ENCODE measurements around the gene HOOK2. TPM values are rescaled to one million over a fixed set of nuclear protein-coding genes. Genes with fewer than 3 reads are reported as not detected.
A peak's percentile ranks its signal among the peaks of the same experiment; 100 is the strongest.

The HOOK2 gene
- total and polyA plus RNA-seq, 9 donors: 13.1 to 40.8 (median 22.4) TPM

- 17% methylated on average over 37 of the region's 37 CpGs for WGBS (ENCODE audit: insufficient coverage)
- Histone ChIP-seq H3K27me3 (ENCODE audit: control insufficient read depth, insufficient read depth, low read length) (no peaks in the 10 kb centered on the region), H3K9me3 (replicated peaks; ENCODE audit: control insufficient read depth, low read depth, low read length) (no peaks in the 10 kb centered on the region), H3K36me3 (ENCODE audit: control insufficient read depth, insufficient read depth, low read length) (peaks cover 18% of the 10 kb centered on the region), H3K4me3 (ENCODE audit: low read length) (no peak overlapping the region), H3K27ac (ENCODE audit: low read length) (peak overlapping the region; percentile 60), H3K4me1 (ENCODE audit: control insufficient read depth, insufficient read depth, low read length) (peaks cover 31% of the 10 kb centered on the region)
- peak; percentile 67 for DNase-seq
Measured at GRCh38 chr19:12769689-12770088, 5.7 kb downstream of the HOOK2 start.

DNA sequence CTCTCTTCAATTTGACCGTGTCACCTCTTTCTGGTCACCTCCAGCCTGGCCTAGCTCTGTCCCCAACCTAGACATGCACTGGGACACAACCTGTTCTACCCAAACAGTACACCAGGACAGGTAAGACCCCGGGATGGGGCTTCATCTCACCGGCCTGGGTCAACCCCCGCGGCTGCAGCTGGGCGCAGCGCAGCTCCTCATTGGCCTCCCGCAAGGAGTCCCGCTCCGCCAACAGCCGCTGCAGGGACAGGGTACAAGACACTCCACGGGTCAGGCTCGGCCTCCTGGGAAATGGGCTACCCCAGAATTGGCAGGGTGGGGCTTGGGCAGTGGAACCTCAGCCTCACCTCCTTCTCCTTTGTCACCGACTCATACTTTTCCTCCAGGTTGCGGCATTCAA, 7.7 kb downstream of the HOOK2 start:
- Histone ChIP-seq H3K9me3 (replicated peaks; ENCODE audit: control insufficient read depth, low read depth, low read length) (no peaks in the 10 kb centered on the region), H3K27me3 (ENCODE audit: control insufficient read depth, insufficient read depth, low read length) (no peaks in the 10 kb centered on the region), H3K27ac (ENCODE audit: low read length) (no peak overlapping the region), H3K4me3 (ENCODE audit: low read length) (no peak overlapping the region), H3K36me3 (ENCODE audit: control insufficient read depth, insufficient read depth, low read length) (peaks cover 32% of the 10 kb centered on the region), H3K4me1 (ENCODE audit: control insufficient read depth, insufficient read depth, low read length) (peaks cover 24% of the 10 kb centered on the region)
- WGBS (ENCODE audit: insufficient coverage): 97% methylated on average over 11 of the region's 15 CpGs
- DNase-seq: no peak

- H3K9me3 ChIP-seq (replicated peaks; ENCODE audit: control insufficient read depth, low read depth, low read length): no peaks in the 10 kb centered on the region
- no peaks in the 10 kb centered on the region for H3K27me3 ChIP-seq (ENCODE audit: control insufficient read depth, insufficient read depth, low read length)
- H3K27ac ChIP-seq (ENCODE audit: low read length): no peak overlapping the region
- peaks cover 19% of the 10 kb centered on the region for H3K4me1 ChIP-seq (ENCODE audit: control insufficient read depth, insufficient read depth, low read length)
- DNase-seq: no peak
- WGBS (ENCODE audit: insufficient coverage): 92% methylated on average over 11 of the region's 11 CpGs
- H3K4me3 ChIP-seq (ENCODE audit: low read length): no peak overlapping the region
- H3K36me3 ChIP-seq (ENCODE audit: control insufficient read depth, insufficient read depth, low read length): peaks cover 32% of the 10 kb centered on the region
Measured at GRCh38 chr19:12767150-12767549, 8.2 kb downstream of the HOOK2 start.

- Histone ChIP-seq H3K36me3 (ENCODE audit: control insufficient read depth, insufficient read depth, low read length) (peaks cover 31% of the 10 kb centered on the region), H3K4me1 (ENCODE audit: control insufficient read depth, insufficient read depth, low read length) (peaks cover 19% of the 10 kb centered on the region), H3K9me3 (replicated peaks; ENCODE audit: control insufficient read depth, low read depth, low read length) (no peaks in the 10 kb centered on the region), H3K27me3 (ENCODE audit: control insufficient read depth, insufficient read depth, low read length) (no peaks in the 10 kb centered on the region), H3K27ac (ENCODE audit: low read length) (peak overlapping the region; percentile 66), H3K4me3 (ENCODE audit: low read length) (peak overlapping the region; percentile 49)
- 18% methylated on average over 29 of the region's 30 CpGs for WGBS (ENCODE audit: insufficient coverage)
- peak; percentile 89 for DNase-seq
Measured at GRCh38 chr19:12766051-12766521, 9.3 kb downstream of the HOOK2 start.

DNA sequence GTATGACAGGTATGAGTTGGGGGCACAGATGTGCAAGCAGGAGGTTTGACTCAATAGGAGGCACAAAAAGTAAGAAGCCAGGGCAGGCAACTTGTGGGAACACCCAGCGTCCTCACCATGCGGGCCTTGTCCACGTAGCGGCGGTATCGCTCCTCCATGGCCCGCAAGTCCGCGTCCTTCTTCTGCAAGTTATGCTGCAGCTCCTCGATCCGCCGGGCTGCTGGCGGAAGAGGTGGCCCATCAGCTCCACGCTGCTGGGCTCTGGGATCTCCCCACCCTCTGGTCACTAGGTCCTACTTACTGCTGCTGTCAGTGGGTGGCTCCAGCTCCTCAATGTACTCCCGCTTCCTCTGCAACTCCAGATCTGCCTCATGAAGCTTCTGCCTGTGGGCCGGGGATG, 10.7 kb downstream of the HOOK2 start:
- 92% methylated on average over 16 of the region's 16 CpGs for WGBS (ENCODE audit: insufficient coverage)
- Histone ChIP-seq H3K9me3 (replicated peaks; ENCODE audit: control insufficient read depth, low read depth, low read length) (no peaks in the 10 kb centered on the region), H3K27ac (ENCODE audit: low read length) (no peak overlapping the region), H3K27me3 (ENCODE audit: control insufficient read depth, insufficient read depth, low read length) (no peaks in the 10 kb centered on the region), H3K36me3 (ENCODE audit: control insufficient read depth, insufficient read depth, low read length) (peaks cover 30% of the 10 kb centered on the region), H3K4me3 (ENCODE audit: low read length) (no peak overlapping the region), H3K4me1 (ENCODE audit: control insufficient read depth, insufficient read depth, low read length) (peaks cover 10% of the 10 kb centered on the region)
- DNase-seq: no peak

- no peak for DNase-seq
- Histone ChIP-seq H3K4me3 (ENCODE audit: low read length) (no peak overlapping the region), H3K36me3 (ENCODE audit: control insufficient read depth, insufficient read depth, low read length) (peaks cover 28% of the 10 kb centered on the region), H3K27ac (ENCODE audit: low read length) (no peak overlapping the region), H3K4me1 (ENCODE audit: control insufficient read depth, insufficient read depth, low read length) (peaks cover 5% of the 10 kb centered on the region), H3K27me3 (ENCODE audit: control insufficient read depth, insufficient read depth, low read length) (no peaks in the 10 kb centered on the region), H3K9me3 (replicated peaks; ENCODE audit: control insufficient read depth, low read depth, low read length) (no peaks in the 10 kb centered on the region)
- WGBS (ENCODE audit: insufficient coverage): 87% methylated on average over 6 of the region's 11 CpGs
Measured at GRCh38 chr19:12763100-12763499, 12.3 kb downstream of the HOOK2 start.

DNA sequence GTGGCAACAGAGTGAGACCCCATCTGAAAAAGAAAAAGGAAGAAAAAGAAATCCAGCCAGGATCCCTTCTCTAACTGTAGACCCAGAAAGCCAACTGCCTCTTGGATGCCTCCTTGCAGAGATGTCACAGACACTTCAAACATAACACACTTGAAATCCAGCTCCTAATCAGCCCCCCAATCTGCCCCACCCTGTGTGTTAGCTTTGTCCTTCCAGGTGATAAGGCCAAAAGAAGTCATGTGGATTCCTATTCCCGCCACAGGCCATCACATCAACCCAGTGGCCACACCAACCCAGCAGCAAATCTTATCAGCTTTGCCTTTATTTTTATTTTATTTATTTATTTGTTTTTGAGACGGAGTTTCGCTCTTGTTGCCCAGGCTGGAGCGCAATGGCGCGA, 15.7 kb downstream of the HOOK2 start:
- Histone ChIP-seq H3K4me1 (ENCODE audit: control insufficient read depth, insufficient read depth, low read length) (peaks cover 10% of the 10 kb centered on the region), H3K9me3 (replicated peaks; ENCODE audit: control insufficient read depth, low read depth, low read length) (no peaks in the 10 kb centered on the region), H3K27me3 (ENCODE audit: control insufficient read depth, insufficient read depth, low read length) (no peaks in the 10 kb centered on the region), H3K4me3 (ENCODE audit: low read length) (no peak overlapping the region), H3K36me3 (ENCODE audit: control insufficient read depth, insufficient read depth, low read length) (peaks cover 17% of the 10 kb centered on the region), H3K27ac (ENCODE audit: low read length) (no peak overlapping the region)
- no CpG with 5 or more reads among the region's 6 CpGs for WGBS (ENCODE audit: insufficient coverage)
- no peak for DNase-seq

- Histone ChIP-seq H3K9me3 (replicated peaks; ENCODE audit: control insufficient read depth, low read depth, low read length) (no peaks in the 10 kb centered on the region), H3K4me3 (ENCODE audit: low read length) (peak overlapping the region; percentile 42), H3K4me1 (ENCODE audit: control insufficient read depth, insufficient read depth, low read length) (peaks cover 10% of the 10 kb centered on the region), H3K36me3 (ENCODE audit: control insufficient read depth, insufficient read depth, low read length) (no peaks in the 10 kb centered on the region), H3K27ac (ENCODE audit: low read length) (peak overlapping the region; percentile 69), H3K27me3 (ENCODE audit: control insufficient read depth, insufficient read depth, low read length) (peaks cover 5% of the 10 kb centered on the region)
- WGBS (ENCODE audit: insufficient coverage): 5% methylated on average over 59 of the region's 60 CpGs
- peak; percentile 85 for DNase-seq
Measured at GRCh38 chr19:12757544-12758274, 17.6 kb downstream of the HOOK2 start.

- peaks cover 16% of the 10 kb centered on the region for H3K27me3 ChIP-seq (ENCODE audit: control insufficient read depth, insufficient read depth, low read length)
Measured at GRCh38 chr19:12756150-12756883, 19.0 kb downstream of the HOOK2 start.

DNA sequence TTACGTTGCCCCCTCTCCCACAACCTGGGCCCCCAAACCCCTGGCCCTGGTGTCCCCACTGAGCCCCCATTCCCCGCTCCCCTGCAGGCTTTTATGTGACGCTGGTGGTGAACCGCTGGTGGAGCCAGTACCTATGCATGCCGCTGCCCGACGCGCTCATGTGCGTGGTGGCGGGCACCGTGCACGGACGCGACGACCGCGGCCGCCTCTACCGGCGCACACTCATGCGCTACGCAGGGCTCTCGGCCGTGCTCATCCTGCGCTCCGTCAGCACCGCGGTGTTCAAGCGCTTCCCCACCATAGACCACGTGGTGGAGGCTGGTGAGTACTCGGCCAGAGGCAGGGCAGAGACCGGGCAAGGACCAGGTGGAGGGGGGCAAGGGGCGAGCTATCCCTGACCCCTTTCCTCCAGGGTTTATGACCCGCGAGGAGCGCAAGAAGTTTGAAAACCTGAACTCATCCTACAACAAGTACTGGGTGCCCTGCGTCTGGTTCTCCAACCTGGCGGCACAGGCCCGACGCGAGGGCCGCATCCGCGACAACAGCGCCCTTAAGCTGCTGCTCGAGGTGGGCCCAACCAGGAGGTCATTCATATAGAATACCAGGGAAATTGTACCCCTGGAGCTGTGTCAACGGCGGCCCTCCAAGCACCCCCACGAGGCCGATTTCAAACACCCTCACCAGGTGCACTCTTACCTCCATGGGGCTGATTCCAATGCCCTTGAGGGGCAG, 20.7 kb downstream of the HOOK2 start:
- H3K4me3 ChIP-seq (ENCODE audit: low read length): no peak overlapping the region
- H3K27ac ChIP-seq (ENCODE audit: low read length): no peak overlapping the region
- H3K4me1 ChIP-seq (ENCODE audit: control insufficient read depth, insufficient read depth, low read length): peaks cover 15% of the 10 kb centered on the region
- no peaks in the 10 kb centered on the region for H3K9me3 ChIP-seq (replicated peaks; ENCODE audit: control insufficient read depth, low read depth, low read length)
- DNase-seq: no peak
- H3K27me3 ChIP-seq (ENCODE audit: control insufficient read depth, insufficient read depth, low read length): peaks cover 24% of the 10 kb centered on the region
- 83% methylated on average over 44 of the region's 50 CpGs for WGBS (ENCODE audit: insufficient coverage)
- no peaks in the 10 kb centered on the region for H3K36me3 ChIP-seq (ENCODE audit: control insufficient read depth, insufficient read depth, low read length)

More at GRCh38 chr19:12756150-12756883, 19.0 kb downstream of the HOOK2 start:
- 87% methylated on average over 14 of the region's 19 CpGs for WGBS (ENCODE audit: insufficient coverage)
- no peaks in the 10 kb centered on the region for H3K36me3 ChIP-seq (ENCODE audit: control insufficient read depth, insufficient read depth, low read length)
- no peak overlapping the region for H3K4me3 ChIP-seq (ENCODE audit: low read length)
- H3K4me1 ChIP-seq (ENCODE audit: control insufficient read depth, insufficient read depth, low read length): peaks cover 10% of the 10 kb centered on the region
- H3K27ac ChIP-seq (ENCODE audit: low read length): no peak overlapping the region
- no peaks in the 10 kb centered on the region for H3K9me3 ChIP-seq (replicated peaks; ENCODE audit: control insufficient read depth, low read depth, low read length)
- no peak for DNase-seq

All from muscle of leg (tissue), 11 donors.